H1 (cell line): ENCODE data around the gene VENTX.

Experiments
- CEBPB ChIP-seq: IDR thresholded peaks from 2 replicates; pipeline ENCODE4 v1.6.1; 2012; ENCODE audit warnings: low read depth, low read length
- CHD2 ChIP-seq: IDR thresholded peaks from 2 replicates; pipeline ENCODE4 v1.6.1; 2012; ENCODE audit warnings: low read length, improper control_type of control experiment
- EZH2 ChIP-seq: fragments of 200-600 bp; sonication (generic); IDR thresholded peaks from 2 replicates; pipeline ENCODE4 v1.7.1; 2012; ENCODE audit warnings: low read depth, mild to moderate bottlenecking, moderate library complexity, low read length, inconsistent platforms; ENCODE audit not compliant: severe bottlenecking
- HDAC2 ChIP-seq, 2 experiments: fragments of 300-600 bp in 1 of 2; sonication (generic) in 1 of 2; IDR thresholded peaks; 2 replicates each; pipeline ENCODE4 v1.6.1; 2011 to 2012; ENCODE audit warnings: low read depth in 2 of 2, low read length in 2 of 2, mild to moderate bottlenecking in 2 of 2, moderate library complexity in 2 of 2, borderline replicate concordance in 1 of 2, inconsistent platforms in 1 of 2
- KDM4A ChIP-seq: IDR thresholded peaks from one replicate; pipeline ENCODE4 v1.7.1; 2012; ENCODE audit warnings: low read depth, mild to moderate bottlenecking, moderate library complexity, low read length, inconsistent platforms; ENCODE audit not compliant: severe bottlenecking
- POLR2A ChIP-seq, 2 experiments: IDR thresholded peaks; 1 replicate in 1 of 2; 2 replicates in 1 of 2; pipeline ENCODE4 v1.6.1; 2011; ENCODE audit warnings: low read depth in 2 of 2, low read length in 2 of 2, mild to moderate bottlenecking in 2 of 2; ENCODE audit errors: control extremely low read depth in 1 of 2
- POLR2AphosphoS5 ChIP-seq: IDR thresholded peaks from 2 replicates; pipeline ENCODE4 v1.6.1; 2011; ENCODE audit warnings: low read depth, low read length
- RAD21 ChIP-seq, 2 experiments: IDR thresholded peaks in 1 of 2; conservative IDR thresholded peaks in 1 of 2; 2 replicates each; pipeline ENCODE4 v1.6.1; 2011; ENCODE audit warnings: low read depth in 2 of 2, low read length in 2 of 2, improper control_type of control experiment in 1 of 2, inconsistent platforms in 1 of 2, mild to moderate bottlenecking in 1 of 2, moderate library complexity in 1 of 2
- RFX5 ChIP-seq: IDR thresholded peaks from 2 replicates; pipeline ENCODE4 v1.6.1; 2011; ENCODE audit warnings: low read depth, low read length, improper control_type of control experiment, borderline replicate concordance
- SP1 ChIP-seq: IDR thresholded peaks from 2 replicates; pipeline ENCODE4 v1.6.1; 2011; ENCODE audit warnings: low read depth, low read length
- TF ChIP-seq, protein P1 (sequence below), 3 experiments: IDR thresholded peaks; 1 replicate in 2 of 3; 2 replicates in 1 of 3; pipeline versions ENCODE4 v1.5.1 to v1.6.1; 2011; ENCODE audit warnings: low read length in 3 of 3, mild to moderate bottlenecking in 3 of 3, inconsistent platforms in 2 of 3, low read depth in 1 of 3, moderate library complexity in 1 of 3; ENCODE audit not compliant: insufficient read depth in 1 of 3; ENCODE audit errors: control extremely low read depth in 1 of 3
- TF ChIP-seq, protein P2 (sequence below): IDR thresholded peaks from 2 replicates; pipeline ENCODE4 v1.6.1; 2011; ENCODE audit warnings: low read length, improper control_type of control experiment

DNA sequence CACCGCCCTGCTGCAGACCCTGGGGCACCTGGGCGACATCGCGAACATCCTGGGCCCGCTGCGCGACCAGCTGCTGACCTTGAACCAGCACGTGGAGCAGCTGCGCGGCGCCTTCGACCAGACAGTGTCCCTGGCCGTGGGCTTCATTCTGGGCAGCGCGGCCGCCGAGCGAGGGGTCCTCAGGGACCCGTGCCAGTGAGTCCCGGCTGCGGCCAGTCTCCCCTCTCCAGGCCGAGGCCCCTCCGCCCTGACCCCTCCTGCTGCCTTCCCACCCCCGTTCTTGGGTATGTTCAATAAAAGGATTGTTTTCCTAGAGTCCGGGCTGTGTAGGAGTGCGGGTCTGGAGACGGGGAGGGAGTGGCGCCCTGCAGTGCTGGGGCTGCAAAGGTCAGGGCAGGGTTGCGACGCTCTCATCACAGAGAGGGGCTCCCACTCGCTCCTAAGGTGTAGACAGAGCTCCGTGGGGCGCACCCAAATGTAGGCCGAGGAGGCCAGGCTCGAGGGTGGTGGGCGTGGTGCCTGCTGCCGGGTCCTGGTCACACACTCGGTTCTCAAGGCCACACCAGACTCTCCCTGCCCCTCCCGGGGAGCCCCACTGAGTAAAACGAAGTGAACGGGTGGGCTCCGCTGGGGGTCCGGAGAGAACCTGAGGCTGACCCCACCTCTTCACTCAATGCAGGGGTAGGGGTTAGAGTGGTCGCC, 6.3 kb upstream of the VENTX start:
- TF ChIP-seq RAD21 (IDR thresholded peaks at IDR 0.05 in 1 of 2, conservative IDR thresholded peaks at IDR 0.05 in 1 of 2; ENCODE audit: low read depth in 2 of 2, low read length in 2 of 2) (no peak), RFX5 (no peak), KDM4A (no peak), CHD2 (no peak), EZH2 (peak; percentile 65), POLR2A (IDR thresholded peaks at IDR 0.05; ENCODE audit: control extremely low read depth in 1 of 2, low read depth in 2 of 2, low read length in 2 of 2) (no peak), SP1 (no peak), POLR2AphosphoS5 (no peak), HDAC2 (IDR thresholded peaks at IDR 0.05; ENCODE audit: borderline replicate concordance in 1 of 2, low read depth in 2 of 2, low read length in 2 of 2) (no peak), CEBPB (no peak)
- TF ChIP-seq, protein P1, sequence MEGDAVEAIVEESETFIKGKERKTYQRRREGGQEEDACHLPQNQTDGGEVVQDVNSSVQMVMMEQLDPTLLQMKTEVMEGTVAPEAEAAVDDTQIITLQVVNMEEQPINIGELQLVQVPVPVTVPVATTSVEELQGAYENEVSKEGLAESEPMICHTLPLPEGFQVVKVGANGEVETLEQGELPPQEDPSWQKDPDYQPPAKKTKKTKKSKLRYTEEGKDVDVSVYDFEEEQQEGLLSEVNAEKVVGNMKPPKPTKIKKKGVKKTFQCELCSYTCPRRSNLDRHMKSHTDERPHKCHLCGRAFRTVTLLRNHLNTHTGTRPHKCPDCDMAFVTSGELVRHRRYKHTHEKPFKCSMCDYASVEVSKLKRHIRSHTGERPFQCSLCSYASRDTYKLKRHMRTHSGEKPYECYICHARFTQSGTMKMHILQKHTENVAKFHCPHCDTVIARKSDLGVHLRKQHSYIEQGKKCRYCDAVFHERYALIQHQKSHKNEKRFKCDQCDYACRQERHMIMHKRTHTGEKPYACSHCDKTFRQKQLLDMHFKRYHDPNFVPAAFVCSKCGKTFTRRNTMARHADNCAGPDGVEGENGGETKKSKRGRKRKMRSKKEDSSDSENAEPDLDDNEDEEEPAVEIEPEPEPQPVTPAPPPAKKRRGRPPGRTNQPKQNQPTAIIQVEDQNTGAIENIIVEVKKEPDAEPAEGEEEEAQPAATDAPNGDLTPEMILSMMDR (IDR thresholded peaks at IDR 0.05; ENCODE audit: control extremely low read depth in 1 of 3, insufficient read depth in 1 of 3, low read depth in 1 of 3, low read length in 3 of 3) = no peak
- TF ChIP-seq, protein P2, sequence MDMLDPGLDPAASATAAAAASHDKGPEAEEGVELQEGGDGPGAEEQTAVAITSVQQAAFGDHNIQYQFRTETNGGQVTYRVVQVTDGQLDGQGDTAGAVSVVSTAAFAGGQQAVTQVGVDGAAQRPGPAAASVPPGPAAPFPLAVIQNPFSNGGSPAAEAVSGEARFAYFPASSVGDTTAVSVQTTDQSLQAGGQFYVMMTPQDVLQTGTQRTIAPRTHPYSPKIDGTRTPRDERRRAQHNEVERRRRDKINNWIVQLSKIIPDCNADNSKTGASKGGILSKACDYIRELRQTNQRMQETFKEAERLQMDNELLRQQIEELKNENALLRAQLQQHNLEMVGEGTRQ = no peak
